HG02973 (cell line): ENCODE results near the gene SARS2.
A peak's percentile ranks its signal among the peaks of the same experiment; 100 is the strongest.

Experiments used
- ATAC-seq: cut with Tn5 transposase; IDR thresholded peaks from one replicate; pipeline ENCODE4 v1.9.1; 2021; ENCODE audit warnings: moderate library complexity; ENCODE audit not compliant: unreplicated experiment

The SARS2 gene

GRCh38 chr19:38869836-38870607 lies 60.5 kb downstream of the SARS2 start:
- peak; percentile 63 for ATAC-seq

GRCh38 chr19:38869160-38869835 lies 61.3 kb downstream of the SARS2 start:
- ATAC-seq = no peak

GRCh38 chr19:38868551-38868950 lies 62.0 kb downstream of the SARS2 start:
- ATAC-seq = no peak

GRCh38 chr19:38867171-38867780 lies 63.3 kb downstream of the SARS2 start:
- ATAC-seq = no peak
